CD4-positive, alpha-beta T cell (primary cell): Measurements from ENCODE around the gene CDK4. TPM values are rescaled to one million over a fixed set of nuclear protein-coding genes. Genes with fewer than 3 reads are reported as not detected.

Source experiments
- ATAC-seq: fragments of 200-7000 bp; cut with Tn5 transposase; one replicate; pipeline ENCODE4 v1.10.0; 2022; ENCODE audit warnings: mild to moderate bottlenecking; ENCODE audit not compliant: poor library complexity
- CTCF ChIA-PET: fragments of 350-600 bp; sonication (Branson Sonifier 250); formaldehyde crosslinking; loops from one replicate; lab custom pipeline; 2021; ENCODE audit warnings: antibody characterized with exemption, inconsistent platforms; lab: Charles Lee
- POLR2A ChIA-PET: fragments of 350-600 bp; sonication (Branson Sonifier 250); formaldehyde crosslinking; loops from one replicate; lab custom pipeline; 2021; ENCODE audit warnings: antibody characterized with exemption, inconsistent platforms; lab: Charles Lee
- DNase-seq, 14 experiments: peaks; one replicate each; pipeline ENCODE4 v3.0.0-alpha.2; 2013 to 2020; ENCODE audit warnings: mixed read lengths in 2 of 14
- H3K27ac ChIP-seq, 2 donors: one replicate each; pipeline versions ENCODE4 v1.5.1 to v1.7.0; 2013; ENCODE audit warnings: low read length in 2 of 2, low read depth in 1 of 2, mild to moderate bottlenecking in 1 of 2
- H3K27me3 ChIP-seq, 2 experiments: 1 replicate in 1 of 2; 2 replicates in 1 of 2; pipeline versions ENCODE4 v1.6.1 to v1.7.0; 2013; ENCODE audit warnings: low read length in 2 of 2, control low read depth in 1 of 2, mild to moderate bottlenecking in 1 of 2, moderate library complexity in 1 of 2; ENCODE audit not compliant: insufficient read depth in 2 of 2, control insufficient read depth in 1 of 2
- H3K36me3 ChIP-seq: one replicate; pipeline ENCODE4 v1.6.1; 2013; ENCODE audit warnings: low read length, control low read depth; ENCODE audit not compliant: insufficient read depth
- H3K4me1 ChIP-seq: one replicate; pipeline ENCODE4 v1.6.1; 2013; ENCODE audit warnings: low read length, control low read depth; ENCODE audit not compliant: insufficient read depth
- H3K4me3 ChIP-seq: one replicate; pipeline ENCODE4 v1.5.1; 2013; ENCODE audit warnings: mild to moderate bottlenecking, low read length, moderate library complexity
- H3K9me3 ChIP-seq, 2 experiments: 1 replicate in 1 of 2; 2 replicates in 1 of 2; pipeline versions ENCODE4 v1.6.1 to v1.7.0; 2013; ENCODE audit warnings: low read length in 2 of 2, mild to moderate bottlenecking in 2 of 2, control low read depth in 1 of 2, moderate library complexity in 1 of 2; ENCODE audit not compliant: control insufficient read depth in 1 of 2, insufficient read depth in 1 of 2
- H3K27ac Mint-ChIP-seq: one replicate; pipeline ENCODE4 v1.8.0; 2020; ENCODE audit warnings: mixed read lengths
- H3K27me3 Mint-ChIP-seq: one replicate; pipeline ENCODE4 v1.8.0; 2021; ENCODE audit warnings: mixed read lengths
- H3K36me3 Mint-ChIP-seq: one replicate; pipeline ENCODE4 v1.8.0; 2021; ENCODE audit warnings: low read depth, mixed read lengths
- H3K4me1 Mint-ChIP-seq: one replicate; pipeline ENCODE4 v1.8.0; 2021; ENCODE audit warnings: low read depth, mixed read lengths
- H3K4me3 Mint-ChIP-seq: one replicate; pipeline ENCODE4 v1.8.0; 2020; ENCODE audit warnings: mild to moderate bottlenecking, mixed read lengths
- H3K9me3 Mint-ChIP-seq: one replicate; pipeline ENCODE4 v1.8.0; 2020; ENCODE audit warnings: mixed read lengths
- CTCF ChIP-seq: fragments of 200-600 bp; IDR thresholded peaks from one replicate; pipeline ENCODE4 v1.8.0; 2022; ENCODE audit warnings: antibody characterized with exemption, mild to moderate bottlenecking
- intact Hi-C, 2 experiments: fragments of 100-400 bp; cut with DNase I in 1 of 2; cut with micrococcal nuclease in 1 of 2; formaldehyde crosslinking; loops; one replicate each; pipeline versions ENCODE4 v1.15.1 to v1.9.0; 2023 to 2025; cut with DNase I, micrococcal nuclease
- total RNA-seq, 174 experiments: library from RNA in 2 of 174; stranded (reverse) in 2 of 174; gene quantifications; one replicate each; pipeline ENCODE4 v1.2.3 and lab custom pipeline; 2021 to 2026

The CDK4 gene
- total RNA-seq, 2 experiments from 2014 or later, result 8.7 to 10.8 TPM

- intact Hi-C loops, result loop anchor here (1.0 to 5.0 kb wide), 4 partner anchors 10 to 75 kb away; partner anchors contain the start of genes CTDSP2 (in 1 of the 2) and TSFM (in 1 of the 2)
- ChIA-PET CTCF (interaction anchor here (0.7 to 2.3 kb wide), 4 partner anchors 9 to 15 kb away, joined by 3 to 9 read pairs (median 6); partner anchors contain the start of gene TSFM), POLR2A (interaction anchor here (0.7 to 1.5 kb wide), 12 partner anchors 9 to 164 kb away, joined by 3 to 15 read pairs (median 4); partner anchors contain the start of genes CDK4 and TSFM)
- Mint-ChIP-seq H3K4me3 (peak within 1 kb of the TSS; percentile 94), H3K4me1 (peaks cover 15% of the 10 kb centered on the region), H3K27ac (peak within 1 kb of the TSS; percentile 93), H3K36me3 (peaks cover 23% of the 10 kb centered on the region), H3K27me3 (no peaks in the 10 kb centered on the region), H3K9me3 (no peaks in the 10 kb centered on the region)
- ATAC-seq (peak; percentile 90), DNase-seq (peak; percentile 73 to 95 (median 83))
- no peak for TF ChIP-seq CTCF
- Histone ChIP-seq H3K9me3 (peaks cover 0 to under 1% of the 10 kb centered on the region in 2 experiments), H3K4me3 (peak within 1 kb of the TSS; percentile 63), H3K27me3 (peaks cover 0 to 9% of the 10 kb centered on the region in 2 experiments), H3K27ac (peak within 1 kb of the TSS; percentile 79 to 85), H3K36me3 (peaks cover 9% of the 10 kb centered on the region), H3K4me1 (peaks cover 29% of the 10 kb centered on the region)
Measured at GRCh38 chr12:57771873-57772428, 19.8 kb upstream of the CDK4 start, which contains the start of gene METTL1. Gene METTL1, minus strand, starts transcription at chr12:57772105. Its CDS starts 22 bp downstream, at chr12:57772083.

GRCh38 chr12:57771236-57771872 lies 19.2 kb upstream of the CDK4 start:
- Histone ChIP-seq H3K9me3 (peaks cover 0 to 6% of the 10 kb centered on the region in 2 experiments), H3K4me1 (peaks cover 35% of the 10 kb centered on the region), H3K36me3 (peaks cover 9% of the 10 kb centered on the region), H3K27me3 (peaks cover 5 to 14% of the 10 kb centered on the region in 2 experiments), H3K4me3 (peak overlapping the region; percentile 63), H3K27ac (peak overlapping the region; percentile 79 to 85)
- no peak for TF ChIP-seq CTCF
- Mint-ChIP-seq H3K27me3 (peaks cover 5% of the 10 kb centered on the region), H3K4me3 (peak overlapping the region; percentile 94), H3K36me3 (peaks cover 23% of the 10 kb centered on the region), H3K4me1 (peaks cover 21% of the 10 kb centered on the region), H3K9me3 (no peaks in the 10 kb centered on the region), H3K27ac (peak overlapping the region; percentile 93)
- intact Hi-C loops, result loop anchor here (1.0 to 5.0 kb wide), 3 partner anchors 15 to 76 kb away; partner anchors contain the start of gene CTDSP2 (in 1 of the 2)
- DNase-seq (peak; percentile 44 to 93 (median 74)), ATAC-seq (peak; percentile 62)
- CTCF ChIA-PET, result interaction anchor here (1.3 to 2.3 kb wide), 2 partner anchors 12 to 15 kb away, joined by 6 to 9 read pairs; no protein-coding TSS in a partner anchor
- POLR2A ChIA-PET, result interaction anchor here (1.0 to 1.5 kb wide), 6 partner anchors 10 to 165 kb away, joined by 3 to 15 read pairs (median 6); no protein-coding TSS in a partner anchor

- no peak overlapping the region for H3K4me3 Mint-ChIP-seq
- no peak overlapping the region for H3K27ac ChIP-seq
- ATAC-seq, result no peak
- H3K36me3 ChIP-seq, result peaks cover 9% of the 10 kb centered on the region
- CTCF ChIA-PET, result interaction anchor here (0.8 to 2.3 kb wide), 2 partner anchors 12 to 14 kb away, joined by 3 to 9 read pairs; no protein-coding TSS in a partner anchor
- H3K27me3 ChIP-seq, result peaks cover 12 to 20% of the 10 kb centered on the region in 2 experiments
- H3K9me3 Mint-ChIP-seq, result no peaks in the 10 kb centered on the region
- POLR2A ChIA-PET, result no interaction called here
- H3K4me3 ChIP-seq, result no peak overlapping the region
- peaks cover 9% of the 10 kb centered on the region for H3K27me3 Mint-ChIP-seq
- peaks cover 25% of the 10 kb centered on the region for H3K4me1 Mint-ChIP-seq
- intact Hi-C loops, result loop anchor here (1.0 to 5.0 kb wide), 3 partner anchors 14 to 77 kb away; partner anchors contain the start of gene CTDSP2 (in 1 of the 2)
- peaks cover 23% of the 10 kb centered on the region for H3K36me3 Mint-ChIP-seq
- H3K4me1 ChIP-seq, result peaks cover 41% of the 10 kb centered on the region
- TF ChIP-seq CTCF, result no peak
- DNase-seq, result no peak
- peaks cover 0 to 9% of the 10 kb centered on the region in 2 experiments for H3K9me3 ChIP-seq
- H3K27ac Mint-ChIP-seq, result peak overlapping the region; percentile 93
Measured at GRCh38 chr12:57770734-57771133, 18.6 kb upstream of the CDK4 start.
